IPS-18c (cell line): ENCODE results near the gene IFI27.

Experiments
- H3K4me3 ChIP-seq: 2 replicates; pipeline ENCODE4 v1.7.0; 2013; ENCODE audit warnings: low read depth, mild to moderate bottlenecking, low read length, moderate library complexity; ENCODE audit not compliant: insufficient read depth
- H3K9me3 ChIP-seq: one replicate; pipeline ENCODE4 v1.6.1; 2013; ENCODE audit warnings: mild to moderate bottlenecking, low read length, moderate library complexity; ENCODE audit not compliant: control insufficient read depth, insufficient read depth

Gene IFI27

GRCh38 chr14:94098326-94098992 is 12.1 kb upstream of the IFI27 start:
- H3K4me3 ChIP-seq: no peak overlapping the region
- peaks cover 2% of the 10 kb centered on the region for H3K9me3 ChIP-seq

GRCh38 chr14:94099006-94099405 is 11.5 kb upstream of the IFI27 start:
- H3K4me3 ChIP-seq: no peak overlapping the region
- H3K9me3 ChIP-seq: peaks cover 2% of the 10 kb centered on the region

- Histone ChIP-seq H3K4me3 (no peak overlapping the region), H3K9me3 (peaks cover 2% of the 10 kb centered on the region)
Measured at GRCh38 chr14:94100847-94101246, 9.7 kb upstream of the IFI27 start.

GRCh38 chr14:94101748-94102147 is 8.8 kb upstream of the IFI27 start:
- Histone ChIP-seq H3K4me3 (no peak overlapping the region), H3K9me3 (peaks cover 2% of the 10 kb centered on the region)

GRCh38 chr14:94102768-94103482 is 7.6 kb upstream of the IFI27 start:
- no peak overlapping the region for H3K4me3 ChIP-seq
- H3K9me3 ChIP-seq: no peaks in the 10 kb centered on the region

- no peak overlapping the region for H3K4me3 ChIP-seq
- no peaks in the 10 kb centered on the region for H3K9me3 ChIP-seq
Measured at GRCh38 chr14:94103554-94104150, 6.9 kb upstream of the IFI27 start.

- no peak overlapping the region for H3K4me3 ChIP-seq
- H3K9me3 ChIP-seq: no peaks in the 10 kb centered on the region
Measured at GRCh38 chr14:94104731-94105130, 5.8 kb upstream of the IFI27 start.

- Histone ChIP-seq H3K4me3 (no peak overlapping the region), H3K9me3 (no peaks in the 10 kb centered on the region)
Measured at GRCh38 chr14:94109915-94110250, 653 bp upstream of the IFI27 start.

GRCh38 chr14:94111276-94112095 is 950 bp downstream of the IFI27 start:
- H3K4me3 ChIP-seq: no peak overlapping the region

GRCh38 chr14:94112513-94113063 is 2.1 kb downstream of the IFI27 start:
- Histone ChIP-seq H3K9me3 (no peaks in the 10 kb centered on the region), H3K4me3 (no peak overlapping the region)

More at GRCh38 chr14:94111276-94112095, 950 bp downstream of the IFI27 start:
- H3K9me3 ChIP-seq: no peaks in the 10 kb centered on the region

- H3K9me3 ChIP-seq: no peaks in the 10 kb centered on the region
- no peak overlapping the region for H3K4me3 ChIP-seq
Measured at GRCh38 chr14:94113073-94113472, 2.5 kb downstream of the IFI27 start.

- Histone ChIP-seq H3K9me3 (no peaks in the 10 kb centered on the region), H3K4me3 (no peak overlapping the region)
Measured at GRCh38 chr14:94113490-94113889, 3.0 kb downstream of the IFI27 start.

GRCh38 chr14:94113908-94114588 is 3.5 kb downstream of the IFI27 start:
- H3K9me3 ChIP-seq: no peaks in the 10 kb centered on the region

GRCh38 chr14:94114589-94115057 is 4.1 kb downstream of the IFI27 start:
- Histone ChIP-seq H3K9me3 (no peaks in the 10 kb centered on the region), H3K4me3 (no peak overlapping the region)

More at GRCh38 chr14:94113908-94114588, 3.5 kb downstream of the IFI27 start:
- no peak overlapping the region for H3K4me3 ChIP-seq

GRCh38 chr14:94115058-94115591 is 4.6 kb downstream of the IFI27 start:
- Histone ChIP-seq H3K4me3 (no peak overlapping the region), H3K9me3 (no peaks in the 10 kb centered on the region)

- no peak overlapping the region for H3K4me3 ChIP-seq
- H3K9me3 ChIP-seq: no peaks in the 10 kb centered on the region
Measured at GRCh38 chr14:94115631-94116030, 5.1 kb downstream of the IFI27 start.
